ENCODE data around the gene AJAP1.

AJAP1 gene

GRCh38 chr1:4781646-4782045 lies 127.2 kb downstream of the AJAP1 start:
- no peak overlapping the region for H2BK12ac ChIP-seq (ENCODE audit: low read length)
- no peak overlapping the region for H3K18ac ChIP-seq (ENCODE audit: low read length)
- no peaks in the 10 kb centered on the region for H3K36me3 ChIP-seq (replicated peaks in 1 of 2; ENCODE audit: control insufficient read depth in 2 of 2, insufficient read depth in 2 of 2, low read length in 2 of 2)
- DNase-seq (ENCODE audit: low spot score): no peak
- peak overlapping the region; percentile 19 for H2BK5ac ChIP-seq (ENCODE audit: low read length)
- H3K27ac ChIP-seq (replicated peaks; ENCODE audit: low read length): no peak overlapping the region
- no peak overlapping the region for H3K4ac ChIP-seq (ENCODE audit: low read length)
- no peak overlapping the region for H2BK15ac ChIP-seq (ENCODE audit: low read length)
- no peaks in the 10 kb centered on the region for H3K79me1 ChIP-seq (ENCODE audit: low read depth, low read length)
- H3K27me3 ChIP-seq (ENCODE audit: control insufficient read depth in 3 of 3, insufficient read depth in 3 of 3, low read depth in 1 of 3, low read length in 3 of 3): no peaks in the 10 kb centered on the region
- no peaks in the 10 kb centered on the region for H3K9me3 ChIP-seq (replicated peaks in 1 of 2; ENCODE audit: control insufficient read depth in 2 of 2, insufficient read depth in 1 of 2, low read depth in 1 of 2, low read length in 2 of 2)
- H3K4me3 ChIP-seq (ENCODE audit: low read length in 2 of 2): no peak overlapping the region
- no peak overlapping the region for H2AFZ ChIP-seq (ENCODE audit: low read length)
- H3K14ac ChIP-seq (ENCODE audit: low read length): no peak overlapping the region
- no peak overlapping the region for H3K4me2 ChIP-seq (ENCODE audit: insufficient read depth, low read length, poor library complexity, severe bottlenecking)
- H3K23ac ChIP-seq (ENCODE audit: low read depth, low read length, poor library complexity): peak overlapping the region; percentile 87
- H3K4me1 ChIP-seq (ENCODE audit: control insufficient read depth in 2 of 2, insufficient read depth in 1 of 2, low read depth in 1 of 2, low read length in 2 of 2): peaks cover 0 to 2% of the 10 kb centered on the region in 2 donors
- WGBS, 2 donors (ENCODE audit: extremely low coverage in 2 of 2, insufficient read length in 2 of 2, insufficient replicate concordance in 1 of 2): no CpG with 5 or more reads among the region's 14 CpGs
- H4K91ac ChIP-seq (ENCODE audit: low read depth, low read length, poor library complexity): no peak overlapping the region
- H4K8ac ChIP-seq (ENCODE audit: low read depth, low read length): no peak overlapping the region
- no peak overlapping the region for H2BK120ac ChIP-seq (ENCODE audit: low read depth, low read length)
- H2AK5ac ChIP-seq (ENCODE audit: low read depth, low read length): no peak overlapping the region
- H3K9ac ChIP-seq (ENCODE audit: low read depth, low read length, poor library complexity): no peak overlapping the region

- no peak for DNase-seq (ENCODE audit: low spot score)
- H2AK5ac ChIP-seq (ENCODE audit: low read depth, low read length): no peak overlapping the region
- H2AFZ ChIP-seq (ENCODE audit: low read length): no peak overlapping the region
- H3K4ac ChIP-seq (ENCODE audit: low read length): no peak overlapping the region
- no peaks in the 10 kb centered on the region for H3K36me3 ChIP-seq (replicated peaks in 1 of 2; ENCODE audit: control insufficient read depth in 2 of 2, insufficient read depth in 2 of 2, low read length in 2 of 2)
- H2BK5ac ChIP-seq (ENCODE audit: low read length): peak overlapping the region; percentile 59
- H3K9ac ChIP-seq (ENCODE audit: low read depth, low read length, poor library complexity): no peak overlapping the region
- no peak overlapping the region for H2BK15ac ChIP-seq (ENCODE audit: low read length)
- no CpG with 5 or more reads among the region's 17 CpGs for WGBS, 2 donors (ENCODE audit: extremely low coverage in 2 of 2, insufficient read length in 2 of 2, insufficient replicate concordance in 1 of 2)
- no peak overlapping the region for H3K14ac ChIP-seq (ENCODE audit: low read length)
- H3K79me1 ChIP-seq (ENCODE audit: low read depth, low read length): no peaks in the 10 kb centered on the region
- H3K18ac ChIP-seq (ENCODE audit: low read length): peak overlapping the region; percentile 73
- H3K4me3 ChIP-seq (ENCODE audit: low read length in 2 of 2): no peak overlapping the region
- H4K91ac ChIP-seq (ENCODE audit: low read depth, low read length, poor library complexity): no peak overlapping the region
- H3K27ac ChIP-seq (replicated peaks; ENCODE audit: low read length): no peak overlapping the region
- no peak overlapping the region for H2BK120ac ChIP-seq (ENCODE audit: low read depth, low read length)
- H2BK12ac ChIP-seq (ENCODE audit: low read length): no peak overlapping the region
- no peaks in the 10 kb centered on the region for H3K9me3 ChIP-seq (replicated peaks in 1 of 2; ENCODE audit: control insufficient read depth in 2 of 2, insufficient read depth in 1 of 2, low read depth in 1 of 2, low read length in 2 of 2)
- no peak overlapping the region for H3K4me2 ChIP-seq (ENCODE audit: insufficient read depth, low read length, poor library complexity, severe bottlenecking)
- H3K27me3 ChIP-seq (ENCODE audit: control insufficient read depth in 3 of 3, insufficient read depth in 3 of 3, low read depth in 1 of 3, low read length in 3 of 3): no peaks in the 10 kb centered on the region
- H3K4me1 ChIP-seq (ENCODE audit: control insufficient read depth in 2 of 2, insufficient read depth in 1 of 2, low read depth in 1 of 2, low read length in 2 of 2): no peaks in the 10 kb centered on the region
- no peak overlapping the region for H3K23ac ChIP-seq (ENCODE audit: low read depth, low read length, poor library complexity)
- no peak overlapping the region for H4K8ac ChIP-seq (ENCODE audit: low read depth, low read length)
These were observed 130.4 kb downstream of the AJAP1 start for GRCh38 chr1:4784761-4785160.

- H3K4me1 ChIP-seq (ENCODE audit: control insufficient read depth in 2 of 2, insufficient read depth in 1 of 2, low read depth in 1 of 2, low read length in 2 of 2): no peaks in the 10 kb centered on the region
- H2AFZ ChIP-seq (ENCODE audit: low read length): no peak overlapping the region
- no peaks in the 10 kb centered on the region for H3K27me3 ChIP-seq (ENCODE audit: control insufficient read depth in 3 of 3, insufficient read depth in 3 of 3, low read depth in 1 of 3, low read length in 3 of 3)
- H2BK12ac ChIP-seq (ENCODE audit: low read length): no peak overlapping the region
- no peak overlapping the region for H2BK5ac ChIP-seq (ENCODE audit: low read length)
- no peak overlapping the region for H4K8ac ChIP-seq (ENCODE audit: low read depth, low read length)
- no peak overlapping the region for H3K4me3 ChIP-seq (ENCODE audit: low read length in 2 of 2)
- no CpG with 5 or more reads among the region's 8 CpGs for WGBS, 2 donors (ENCODE audit: extremely low coverage in 2 of 2, insufficient read length in 2 of 2, insufficient replicate concordance in 1 of 2)
- no peak overlapping the region for H3K27ac ChIP-seq (replicated peaks; ENCODE audit: low read length)
- H3K18ac ChIP-seq (ENCODE audit: low read length): no peak overlapping the region
- H2BK15ac ChIP-seq (ENCODE audit: low read length): no peak overlapping the region
- no peaks in the 10 kb centered on the region for H3K79me1 ChIP-seq (ENCODE audit: low read depth, low read length)
- no peak overlapping the region for H4K91ac ChIP-seq (ENCODE audit: low read depth, low read length, poor library complexity)
- no peak overlapping the region for H2AK5ac ChIP-seq (ENCODE audit: low read depth, low read length)
- no peak overlapping the region for H3K14ac ChIP-seq (ENCODE audit: low read length)
- H2BK120ac ChIP-seq (ENCODE audit: low read depth, low read length): no peak overlapping the region
- no peak overlapping the region for H3K9ac ChIP-seq (ENCODE audit: low read depth, low read length, poor library complexity)
- no peak overlapping the region for H3K4me2 ChIP-seq (ENCODE audit: insufficient read depth, low read length, poor library complexity, severe bottlenecking)
- DNase-seq (ENCODE audit: low spot score): no peak
- H3K4ac ChIP-seq (ENCODE audit: low read length): no peak overlapping the region
- H3K36me3 ChIP-seq (replicated peaks in 1 of 2; ENCODE audit: control insufficient read depth in 2 of 2, insufficient read depth in 2 of 2, low read length in 2 of 2): no peaks in the 10 kb centered on the region
- no peak overlapping the region for H3K23ac ChIP-seq (ENCODE audit: low read depth, low read length, poor library complexity)
- H3K9me3 ChIP-seq (replicated peaks in 1 of 2; ENCODE audit: control insufficient read depth in 2 of 2, insufficient read depth in 1 of 2, low read depth in 1 of 2, low read length in 2 of 2): no peaks in the 10 kb centered on the region
These were observed 131.6 kb downstream of the AJAP1 start for GRCh38 chr1:4786055-4786454.

- Histone ChIP-seq H3K36me3 (replicated peaks in 1 of 2; ENCODE audit: control insufficient read depth in 2 of 2, insufficient read depth in 2 of 2, low read length in 2 of 2) (no peaks in the 10 kb centered on the region), H3K14ac (ENCODE audit: low read length) (no peak overlapping the region), H3K27me3 (ENCODE audit: control insufficient read depth in 3 of 3, insufficient read depth in 3 of 3, low read depth in 1 of 3, low read length in 3 of 3) (no peaks in the 10 kb centered on the region), H4K91ac (ENCODE audit: low read depth, low read length, poor library complexity) (no peak overlapping the region), H3K79me1 (ENCODE audit: low read depth, low read length) (no peaks in the 10 kb centered on the region), H3K27ac (replicated peaks; ENCODE audit: low read length) (no peak overlapping the region), H3K9me3 (replicated peaks in 1 of 2; ENCODE audit: control insufficient read depth in 2 of 2, insufficient read depth in 1 of 2, low read depth in 1 of 2, low read length in 2 of 2) (no peaks in the 10 kb centered on the region), H3K4me1 (ENCODE audit: control insufficient read depth in 2 of 2, insufficient read depth in 1 of 2, low read depth in 1 of 2, low read length in 2 of 2) (no peaks in the 10 kb centered on the region), H3K4ac (ENCODE audit: low read length) (no peak overlapping the region), H2BK5ac (ENCODE audit: low read length) (no peak overlapping the region), H2AK5ac (ENCODE audit: low read depth, low read length) (no peak overlapping the region), H2BK120ac (ENCODE audit: low read depth, low read length) (no peak overlapping the region), H3K4me2 (ENCODE audit: insufficient read depth, low read length, poor library complexity, severe bottlenecking) (no peak overlapping the region), H3K9ac (ENCODE audit: low read depth, low read length, poor library complexity) (peak overlapping the region; percentile 7), H2AFZ (ENCODE audit: low read length) (no peak overlapping the region), H2BK12ac (ENCODE audit: low read length) (no peak overlapping the region), H4K8ac (ENCODE audit: low read depth, low read length) (no peak overlapping the region), H3K18ac (ENCODE audit: low read length) (no peak overlapping the region), H3K4me3 (ENCODE audit: low read length in 2 of 2) (no peak overlapping the region), H3K23ac (ENCODE audit: low read depth, low read length, poor library complexity) (peak overlapping the region; percentile 75), H2BK15ac (ENCODE audit: low read length) (no peak overlapping the region)
- DNase-seq (ENCODE audit: low spot score): no peak
- no CpG with 5 or more reads among the region's 5 CpGs for WGBS, 2 donors (ENCODE audit: extremely low coverage in 2 of 2, insufficient read length in 2 of 2, insufficient replicate concordance in 1 of 2)
These were observed 133.1 kb downstream of the AJAP1 start for GRCh38 chr1:4787551-4787950.

All from neuronal stem cell (in vitro differentiated cells).